ENCODE measurements around the gene PTGR3. TPM values are rescaled to one million over a fixed set of nuclear protein-coding genes. Genes with fewer than 3 reads are reported as not detected.

Gene PTGR3
- total and polyA plus RNA-seq, 10 donors: 11.1 to 43.8 (median 30.0) TPM

- no peak for DNase-seq
- Histone ChIP-seq H3K9me3 (no peaks in the 10 kb centered on the region), H3K4me1 (peaks cover 35 to 100% (median 68%) of the 10 kb centered on the region in 6 donors), H3K36me3 (no peaks in the 10 kb centered on the region), H3K27ac (peak overlapping the region; percentile 44 to 88 (median 76)), H3K27me3 (replicated peaks in 1 of 7) (no peaks in the 10 kb centered on the region), H3K4me3 (peak overlapping the region in 1 of 8 donors; percentile 35)
- no peak for TF ChIP-seq POLR2AphosphoS5 (IDR thresholded peaks at IDR 0.05)
- no peak for TF ChIP-seq POLR2A (IDR thresholded peaks at IDR 0.05)
- no peak for TF ChIP-seq CTCF (IDR thresholded peaks at IDR 0.05 in 8 of 11, conservative IDR thresholded peaks at IDR 0.05 in 3 of 11)
- WGBS, 5 donors: 92 to 97% (median 94%) methylated on average over 10 of the region's 10 CpGs
- intact Hi-C loops (cut with DNase I; ENCODE audit: low total_unique reads): no loop called here
Observed at GRCh38 chr18:75216911-75217689, 8.2 kb upstream of the PTGR3 start.

- peak overlapping the region; percentile 44 to 88 (median 76) for H3K27ac ChIP-seq
- no peaks in the 10 kb centered on the region for H3K36me3 ChIP-seq
- no peaks in the 10 kb centered on the region for H3K9me3 ChIP-seq
- WGBS, 5 donors: 55 to 65% (median 62%) methylated on average over 7 of the region's 7 CpGs
- H3K4me1 ChIP-seq: peaks cover 35 to 96% (median 64%) of the 10 kb centered on the region in 6 donors
- TF ChIP-seq POLR2AphosphoS5 (IDR thresholded peaks at IDR 0.05): no peak
- no peak for TF ChIP-seq POLR2A (IDR thresholded peaks at IDR 0.05)
- TF ChIP-seq CTCF (IDR thresholded peaks at IDR 0.05 in 8 of 11, conservative IDR thresholded peaks at IDR 0.05 in 3 of 11): no peak
- peak overlapping the region in 1 of 8 donors; percentile 35 for H3K4me3 ChIP-seq
- H3K27me3 ChIP-seq (replicated peaks in 1 of 7): no peaks in the 10 kb centered on the region
- DNase-seq: no peak
- intact Hi-C loops (cut with DNase I; ENCODE audit: low total_unique reads): no loop called here
Observed at GRCh38 chr18:75216212-75216910, 7.4 kb upstream of the PTGR3 start.

- TF ChIP-seq POLR2A (IDR thresholded peaks at IDR 0.05) (no peak), CTCF (IDR thresholded peaks at IDR 0.05 in 8 of 11, conservative IDR thresholded peaks at IDR 0.05 in 3 of 11) (no peak), POLR2AphosphoS5 (IDR thresholded peaks at IDR 0.05) (no peak)
- peak overlapping the region in 6 of 8 donors; percentile 33 to 88 (median 78) for H3K27ac ChIP-seq
Observed at GRCh38 chr18:75215663-75216062, 6.7 kb upstream of the PTGR3 start.

More at GRCh38 chr18:75215663-75216062, 6.7 kb upstream of the PTGR3 start:
- intact Hi-C loops (cut with DNase I; ENCODE audit: low total_unique reads): no loop called here
- WGBS, 5 donors: 90 to 98% (median 95%) methylated on average over 4 of the region's 4 CpGs
- Histone ChIP-seq H3K4me3 (no peak overlapping the region), H3K4me1 (peaks cover 31 to 90% (median 58%) of the 10 kb centered on the region in 6 donors), H3K27me3 (replicated peaks in 1 of 7) (no peaks in the 10 kb centered on the region), H3K36me3 (no peaks in the 10 kb centered on the region), H3K9me3 (no peaks in the 10 kb centered on the region)
- no peak for DNase-seq
